ENCODE results near the gene CDRT4.

The CDRT4 gene

GRCh38 chr17:15454346-15454745 is 13.1 kb downstream of the CDRT4 start:
- no peak for TF ChIP-seq EZH2phosphoT487 (IDR thresholded peaks at IDR 0.05; ENCODE audit: borderline replicate concordance, low read length)
- TF ChIP-seq CTCF (IDR thresholded peaks at IDR 0.05; ENCODE audit: low read depth, low read length, poor library complexity, severe bottlenecking) = no peak
- H3K36me3 ChIP-seq (ENCODE audit: control insufficient read depth, low read length) = no peaks in the 10 kb centered on the region
- no peaks in the 10 kb centered on the region for H3K27me3 ChIP-seq (ENCODE audit: control insufficient read depth, low read length)
- H3K4me3 ChIP-seq (ENCODE audit: low read length) = no peak overlapping the region
- no peaks in the 10 kb centered on the region for H3K4me1 ChIP-seq (ENCODE audit: control insufficient read depth, low read length)
- H3K79me2 ChIP-seq (ENCODE audit: control insufficient read depth, low read length) = no peaks in the 10 kb centered on the region
- H3K9me2 ChIP-seq (replicated peaks; ENCODE audit: control insufficient read depth, low read length) = no peaks in the 10 kb centered on the region
- H3K4me2 ChIP-seq (ENCODE audit: low read length) = no peak overlapping the region
- no peaks in the 10 kb centered on the region for H4K20me1 ChIP-seq (ENCODE audit: control insufficient read depth, insufficient read depth, low read depth, low read length)
- H3F3A ChIP-seq (ENCODE audit: control insufficient read depth, insufficient read depth) = no peaks in the 10 kb centered on the region
- H3K27ac ChIP-seq (ENCODE audit: low read depth, low read length) = no peak overlapping the region
- no peaks in the 10 kb centered on the region for H3K9me3 ChIP-seq (ENCODE audit: control insufficient read depth, insufficient read depth, low read length)

GRCh38 chr17:15453782-15454181 is 13.6 kb downstream of the CDRT4 start:
- Histone ChIP-seq H3K36me3 (ENCODE audit: control insufficient read depth, low read length) (no peaks in the 10 kb centered on the region), H3K9me3 (ENCODE audit: control insufficient read depth, insufficient read depth, low read length) (no peaks in the 10 kb centered on the region), H3K79me2 (ENCODE audit: control insufficient read depth, low read length) (no peaks in the 10 kb centered on the region), H3K4me3 (ENCODE audit: low read length) (no peak overlapping the region), H3K4me1 (ENCODE audit: control insufficient read depth, low read length) (no peaks in the 10 kb centered on the region), H3K27me3 (ENCODE audit: control insufficient read depth, low read length) (no peaks in the 10 kb centered on the region), H4K20me1 (ENCODE audit: control insufficient read depth, insufficient read depth, low read depth, low read length) (no peaks in the 10 kb centered on the region), H3K27ac (ENCODE audit: low read depth, low read length) (no peak overlapping the region), H3K4me2 (ENCODE audit: low read length) (no peak overlapping the region), H3F3A (ENCODE audit: control insufficient read depth, insufficient read depth) (no peaks in the 10 kb centered on the region), H3K9me2 (replicated peaks; ENCODE audit: control insufficient read depth, low read length) (no peaks in the 10 kb centered on the region)
- TF ChIP-seq CTCF (IDR thresholded peaks at IDR 0.05; ENCODE audit: low read depth, low read length, poor library complexity, severe bottlenecking) (no peak), EZH2phosphoT487 (IDR thresholded peaks at IDR 0.05; ENCODE audit: borderline replicate concordance, low read length) (no peak)

GRCh38 chr17:15453246-15453645 is 14.2 kb downstream of the CDRT4 start:
- TF ChIP-seq EZH2phosphoT487 (IDR thresholded peaks at IDR 0.05; ENCODE audit: borderline replicate concordance, low read length) (no peak), CTCF (IDR thresholded peaks at IDR 0.05; ENCODE audit: low read depth, low read length, poor library complexity, severe bottlenecking) (no peak)
- no peaks in the 10 kb centered on the region for H3K27me3 ChIP-seq (ENCODE audit: control insufficient read depth, low read length)

GRCh38 chr17:15452746-15453145 is 14.7 kb downstream of the CDRT4 start:
- no peaks in the 10 kb centered on the region for H3K27me3 ChIP-seq (ENCODE audit: control insufficient read depth, low read length)
- no peaks in the 10 kb centered on the region for H3K9me3 ChIP-seq (ENCODE audit: control insufficient read depth, insufficient read depth, low read length)
- no peak overlapping the region for H3K4me2 ChIP-seq (ENCODE audit: low read length)
- H3F3A ChIP-seq (ENCODE audit: control insufficient read depth, insufficient read depth) = no peaks in the 10 kb centered on the region
- no peaks in the 10 kb centered on the region for H4K20me1 ChIP-seq (ENCODE audit: control insufficient read depth, insufficient read depth, low read depth, low read length)
- H3K36me3 ChIP-seq (ENCODE audit: control insufficient read depth, low read length) = no peaks in the 10 kb centered on the region
- H3K4me1 ChIP-seq (ENCODE audit: control insufficient read depth, low read length) = no peaks in the 10 kb centered on the region
- no peaks in the 10 kb centered on the region for H3K9me2 ChIP-seq (replicated peaks; ENCODE audit: control insufficient read depth, low read length)
- TF ChIP-seq CTCF (IDR thresholded peaks at IDR 0.05; ENCODE audit: low read depth, low read length, poor library complexity, severe bottlenecking) (no peak), EZH2phosphoT487 (IDR thresholded peaks at IDR 0.05; ENCODE audit: borderline replicate concordance, low read length) (no peak)
- H3K27ac ChIP-seq (ENCODE audit: low read depth, low read length) = no peak overlapping the region
- H3K4me3 ChIP-seq (ENCODE audit: low read length) = no peak overlapping the region
- no peaks in the 10 kb centered on the region for H3K79me2 ChIP-seq (ENCODE audit: control insufficient read depth, low read length)

More at GRCh38 chr17:15453246-15453645, 14.2 kb downstream of the CDRT4 start:
- H3K4me1 ChIP-seq (ENCODE audit: control insufficient read depth, low read length) = no peaks in the 10 kb centered on the region
- no peaks in the 10 kb centered on the region for H4K20me1 ChIP-seq (ENCODE audit: control insufficient read depth, insufficient read depth, low read depth, low read length)
- no peak overlapping the region for H3K4me2 ChIP-seq (ENCODE audit: low read length)
- no peak overlapping the region for H3K27ac ChIP-seq (ENCODE audit: low read depth, low read length)
- no peaks in the 10 kb centered on the region for H3K9me3 ChIP-seq (ENCODE audit: control insufficient read depth, insufficient read depth, low read length)
- no peak overlapping the region for H3K4me3 ChIP-seq (ENCODE audit: low read length)
- no peaks in the 10 kb centered on the region for H3K36me3 ChIP-seq (ENCODE audit: control insufficient read depth, low read length)
- H3F3A ChIP-seq (ENCODE audit: control insufficient read depth, insufficient read depth) = no peaks in the 10 kb centered on the region
- H3K79me2 ChIP-seq (ENCODE audit: control insufficient read depth, low read length) = no peaks in the 10 kb centered on the region
- no peaks in the 10 kb centered on the region for H3K9me2 ChIP-seq (replicated peaks; ENCODE audit: control insufficient read depth, low read length)
